ENCODE data around the gene CPA5. TPM values are rescaled to one million over a fixed set of nuclear protein-coding genes. Genes with fewer than 3 reads are reported as not detected.

Gene CPA5
- total RNA-seq, 2 donors from 2014 or later: not detected

DNA sequence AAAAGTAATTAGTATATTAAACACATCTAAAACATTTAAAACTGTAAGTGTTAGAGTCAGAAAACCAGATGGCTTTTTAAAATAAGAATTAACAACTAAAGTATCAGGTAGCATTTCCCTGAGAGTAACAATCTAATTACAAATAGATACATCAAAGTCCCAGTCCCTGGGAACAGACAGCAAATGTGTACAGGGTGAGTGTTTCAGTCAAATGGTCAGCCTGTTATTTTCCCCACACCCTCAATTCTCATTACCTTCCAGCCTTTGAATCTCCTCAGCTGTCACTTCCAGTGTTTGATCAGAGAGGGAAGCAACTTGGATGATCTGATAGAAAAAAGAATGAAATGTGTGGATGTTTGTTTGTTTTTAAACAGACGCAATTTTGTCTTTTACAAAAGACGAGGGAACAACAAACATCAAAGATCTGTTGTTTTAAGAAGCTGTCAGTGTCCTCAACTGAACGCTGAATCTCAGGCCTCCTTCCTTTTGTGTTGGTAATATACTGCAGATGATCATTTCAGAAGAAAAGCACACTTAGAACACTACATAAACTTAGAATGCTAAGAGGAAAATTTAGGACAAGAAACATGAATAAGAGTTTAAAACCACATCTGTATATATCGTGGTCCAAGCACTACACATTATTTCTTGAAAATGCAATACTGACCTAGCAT, 66.4 kb downstream of the CPA5 start:
- H3K36me3 ChIP-seq: no peaks in the 10 kb centered on the region
- no peak for ATAC-seq (ENCODE audit: insufficient number of reproducible peaks, low FRiP score, low read depth)
- no peaks in the 10 kb centered on the region for H3K9me3 ChIP-seq

DNA sequence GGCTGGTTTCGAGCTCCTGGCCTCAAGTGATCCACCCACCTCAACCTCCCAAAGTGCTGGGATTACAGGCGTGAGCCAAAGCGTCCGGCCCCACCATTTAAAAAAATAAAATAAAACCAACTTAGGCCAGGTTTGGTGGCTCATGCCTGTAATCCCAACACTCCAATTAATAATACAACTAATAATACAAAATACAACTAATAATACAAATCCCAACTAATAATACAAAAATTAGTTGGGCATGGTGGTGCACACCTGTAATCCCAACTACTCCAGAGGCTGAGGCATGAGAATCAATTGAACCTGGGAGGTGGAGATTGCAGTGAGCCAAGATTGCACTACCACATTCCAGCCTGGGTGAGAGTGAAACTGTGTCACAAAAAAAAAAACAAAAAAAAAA, 68.6 kb downstream of the CPA5 start:
- ATAC-seq (ENCODE audit: insufficient number of reproducible peaks, low FRiP score, low read depth): no peak
- H3K4me3 ChIP-seq: no peak overlapping the region
- no peak overlapping the region for H3K27ac ChIP-seq
- TF ChIP-seq, protein P1, sequence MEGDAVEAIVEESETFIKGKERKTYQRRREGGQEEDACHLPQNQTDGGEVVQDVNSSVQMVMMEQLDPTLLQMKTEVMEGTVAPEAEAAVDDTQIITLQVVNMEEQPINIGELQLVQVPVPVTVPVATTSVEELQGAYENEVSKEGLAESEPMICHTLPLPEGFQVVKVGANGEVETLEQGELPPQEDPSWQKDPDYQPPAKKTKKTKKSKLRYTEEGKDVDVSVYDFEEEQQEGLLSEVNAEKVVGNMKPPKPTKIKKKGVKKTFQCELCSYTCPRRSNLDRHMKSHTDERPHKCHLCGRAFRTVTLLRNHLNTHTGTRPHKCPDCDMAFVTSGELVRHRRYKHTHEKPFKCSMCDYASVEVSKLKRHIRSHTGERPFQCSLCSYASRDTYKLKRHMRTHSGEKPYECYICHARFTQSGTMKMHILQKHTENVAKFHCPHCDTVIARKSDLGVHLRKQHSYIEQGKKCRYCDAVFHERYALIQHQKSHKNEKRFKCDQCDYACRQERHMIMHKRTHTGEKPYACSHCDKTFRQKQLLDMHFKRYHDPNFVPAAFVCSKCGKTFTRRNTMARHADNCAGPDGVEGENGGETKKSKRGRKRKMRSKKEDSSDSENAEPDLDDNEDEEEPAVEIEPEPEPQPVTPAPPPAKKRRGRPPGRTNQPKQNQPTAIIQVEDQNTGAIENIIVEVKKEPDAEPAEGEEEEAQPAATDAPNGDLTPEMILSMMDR (IDR thresholded peaks at IDR 0.05): no peak
- no peaks in the 10 kb centered on the region for H3K27me3 ChIP-seq (replicated peaks; ENCODE audit: insufficient read depth)
- no peak for DNase-seq (ENCODE audit: low spot score)
- H3K9me3 ChIP-seq: no peaks in the 10 kb centered on the region
- no peaks in the 10 kb centered on the region for H3K36me3 ChIP-seq
- H3K4me1 ChIP-seq (ENCODE audit: control insufficient read depth in 1 of 2, low read depth in 2 of 2): no peaks in the 10 kb centered on the region

More for the DNA sequence above, 66.4 kb downstream of the CPA5 start:
- Histone ChIP-seq H3K27ac (no peak overlapping the region), H3K4me1 (ENCODE audit: control insufficient read depth in 1 of 2, low read depth in 2 of 2) (no peaks in the 10 kb centered on the region), H3K27me3 (replicated peaks; ENCODE audit: insufficient read depth) (no peaks in the 10 kb centered on the region), H3K4me3 (no peak overlapping the region)
- TF ChIP-seq, protein P1 (IDR thresholded peaks at IDR 0.05): no peak
- no peak for DNase-seq (ENCODE audit: low spot score)

DNA sequence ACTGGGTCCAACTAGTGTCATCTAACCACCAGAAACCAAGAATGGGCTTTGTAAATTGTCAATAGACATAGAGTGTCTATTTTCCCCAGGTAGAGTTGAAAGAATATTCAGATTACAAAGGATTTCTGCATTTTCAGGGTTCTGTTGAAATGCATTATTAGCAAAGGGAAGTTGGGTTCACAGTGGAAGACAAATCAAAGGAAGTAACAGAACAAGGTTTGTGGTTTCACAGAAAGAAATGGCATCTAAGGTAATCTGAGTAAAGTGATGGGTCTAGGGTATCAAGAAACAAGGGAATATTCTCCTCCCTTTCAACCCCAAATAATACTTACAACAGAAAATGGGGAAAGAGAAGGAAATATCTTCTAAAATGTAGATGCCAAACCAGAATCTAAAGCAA, 70.4 kb downstream of the CPA5 start:
- Histone ChIP-seq H3K9me3 (no peaks in the 10 kb centered on the region), H3K4me1 (ENCODE audit: control insufficient read depth in 1 of 2, low read depth in 2 of 2) (no peaks in the 10 kb centered on the region), H3K27ac (no peak overlapping the region), H3K27me3 (replicated peaks; ENCODE audit: insufficient read depth) (no peaks in the 10 kb centered on the region), H3K36me3 (no peaks in the 10 kb centered on the region), H3K4me3 (no peak overlapping the region)
- TF ChIP-seq, protein P1 (IDR thresholded peaks at IDR 0.05): no peak
- DNase-seq (ENCODE audit: low spot score): no peak
- ATAC-seq (ENCODE audit: insufficient number of reproducible peaks, low FRiP score, low read depth): no peak

DNA sequence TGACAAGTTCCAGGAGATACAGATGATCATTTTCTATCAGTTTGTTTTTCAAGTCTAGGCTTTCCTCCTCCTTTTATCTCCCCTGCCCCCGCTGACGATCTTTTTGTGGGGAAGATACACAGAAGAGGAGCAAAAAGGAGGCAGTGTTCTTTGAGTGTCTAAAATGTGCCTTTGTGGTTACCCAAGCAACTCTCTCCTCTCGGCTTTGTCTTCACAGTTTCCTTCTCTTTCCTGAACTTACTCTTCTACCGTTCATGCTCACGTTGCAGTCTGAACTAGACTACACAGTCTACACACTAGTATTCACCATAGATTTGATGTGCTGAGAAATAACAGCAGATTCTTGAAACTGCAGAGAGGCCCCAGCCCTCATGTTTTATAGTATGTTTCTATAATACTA, 72.6 kb downstream of the CPA5 start:
- Histone ChIP-seq H3K36me3 (no peaks in the 10 kb centered on the region), H3K27ac (no peak overlapping the region), H3K27me3 (replicated peaks; ENCODE audit: insufficient read depth) (no peaks in the 10 kb centered on the region), H3K9me3 (no peaks in the 10 kb centered on the region), H3K4me1 (ENCODE audit: control insufficient read depth in 1 of 2, low read depth in 2 of 2) (no peaks in the 10 kb centered on the region), H3K4me3 (no peak overlapping the region)
- ATAC-seq (ENCODE audit: insufficient number of reproducible peaks, low FRiP score, low read depth): no peak
- TF ChIP-seq, protein P1 (IDR thresholded peaks at IDR 0.05): no peak
- no peak for DNase-seq (ENCODE audit: low spot score)

DNA sequence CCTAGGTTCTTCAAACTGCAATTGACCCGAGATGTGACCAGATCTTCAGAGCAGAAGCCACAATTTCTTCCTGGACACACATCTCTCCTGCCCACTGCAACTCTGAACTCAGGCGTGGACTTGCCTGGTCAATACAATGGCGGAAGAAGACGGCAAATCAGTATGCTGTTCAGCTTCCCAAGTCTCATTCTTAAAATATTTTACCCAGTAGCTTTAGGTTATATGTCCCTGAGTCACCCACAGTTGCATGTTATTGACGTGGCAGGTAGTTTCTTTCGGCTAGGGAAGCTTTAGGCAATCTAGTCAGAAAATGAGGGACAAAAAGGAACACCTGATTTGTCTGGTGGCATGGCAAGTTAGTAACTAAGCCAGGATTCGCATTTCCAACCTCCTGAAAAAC, 73.7 kb downstream of the CPA5 start:
- H3K4me1 ChIP-seq (ENCODE audit: control insufficient read depth in 1 of 2, low read depth in 2 of 2): no peaks in the 10 kb centered on the region
- H3K4me3 ChIP-seq: no peak overlapping the region
- H3K9me3 ChIP-seq: no peaks in the 10 kb centered on the region
- DNase-seq (ENCODE audit: low spot score) (no peak), ATAC-seq (ENCODE audit: insufficient number of reproducible peaks, low FRiP score, low read depth) (no peak)
- TF ChIP-seq, protein P1 (IDR thresholded peaks at IDR 0.05): no peak
- no peak overlapping the region for H3K27ac ChIP-seq
- no peaks in the 10 kb centered on the region for H3K27me3 ChIP-seq (replicated peaks; ENCODE audit: insufficient read depth)
- no peaks in the 10 kb centered on the region for H3K36me3 ChIP-seq

Other genes starting within 250 kb of the CPA5 start
- 1 to 10 TPM; 8.7 to 9.9 TPM for gene TMEM209, start 139.4 kb upstream of the CPA5 start, total RNA-seq
- gene SSMEM1, start 137.0 kb upstream of the CPA5 start, total RNA-seq: not detected
- gene CPA2, start 78.0 kb upstream of the CPA5 start, total RNA-seq: under 1 TPM in 1 of 2 donors, not detected in 1; 0.41 TPM
- gene CPA4, start 51.7 kb upstream of the CPA5 start, total RNA-seq: not detected
- 1 to 10 TPM; 1.8 to 4.1 TPM for gene CPA1, start 35.7 kb downstream of the CPA5 start, total RNA-seq
- gene CEP41, start 96.2 kb downstream of the CPA5 start, total RNA-seq: 1 to 10 TPM; 8.7 to 9.0 TPM
- 1 to 10 TPM; 5.0 to 5.6 TPM for gene MEST, start 147.3 kb downstream of the CPA5 start, total RNA-seq